Stomach (tissue), 9 donors: ENCODE measurements around the gene ASTN2. TPM values are rescaled to one million over a fixed set of nuclear protein-coding genes. Genes with fewer than 3 reads are reported as not detected.

Experiments
- DNase-seq, 2 donors: peaks; one replicate each; pipeline versions ENCODE4 v3.0.0 to v3.0.0-alpha.2; 2013 to 2019
- H3K27ac ChIP-seq, 5 donors: fragments of 200-600 bp in 4 of 5; sonication (generic) in 4 of 5; one replicate each; pipeline ENCODE4 v1.5.1; 2013 to 2019; ENCODE audit warnings: mild to moderate bottlenecking in 1 of 5, moderate library complexity in 1 of 5
- H3K27me3 ChIP-seq, 3 donors: fragments of 200-600 bp; sonication (generic); one replicate each; pipeline ENCODE4 v1.5.1; 2017 to 2019; ENCODE audit warnings: mixed run types in 1 of 3
- H3K36me3 ChIP-seq, 4 donors: fragments of 200-600 bp; sonication (generic); 1 replicate in 3 of 4; 2 replicates in 1 of 4; pipeline ENCODE4 v1.5.1; 2016 to 2019
- H3K4me1 ChIP-seq, 4 donors: fragments of 200-600 bp; sonication (generic); one replicate each; pipeline ENCODE4 v1.5.1; 2016 to 2019
- H3K4me3 ChIP-seq, 4 donors: fragments of 200-600 bp; sonication (generic) in 3 of 4; one replicate each; pipeline ENCODE4 v1.5.1; 2016 to 2019; ENCODE audit warnings: mild to moderate bottlenecking in 1 of 4
- H3K9me3 ChIP-seq, 4 donors: fragments of 200-600 bp; sonication (generic); one replicate each; pipeline ENCODE4 v1.5.1; 2016 to 2019
- CTCF ChIP-seq, 7 experiments: fragments of 450-650 bp in 4 of 7; fragments of 200-600 bp in 3 of 7; sonication (generic) in 3 of 7; IDR thresholded peaks; one replicate each; pipeline ENCODE4 v1.5.1; 2016 to 2019; ENCODE audit warnings: antibody characterized with exemption in 7 of 7, control low read depth in 2 of 7, mild to moderate bottlenecking in 1 of 7
- EP300 ChIP-seq: sonication (generic); formaldehyde crosslinking; IDR thresholded peaks from one replicate; pipeline ENCODE4 v1.6.1; 2017; ENCODE audit warnings: antibody characterized with exemption
- POLR2A ChIP-seq, 4 donors: fragments of 450-650 bp; IDR thresholded peaks; one replicate each; pipeline ENCODE4 v1.6.1; 2016; ENCODE audit warnings: antibody characterized with exemption in 4 of 4, control low read depth in 2 of 4, mild to moderate bottlenecking in 1 of 4, moderate library complexity in 1 of 4
- POLR2AphosphoS5 ChIP-seq, 3 donors: sonication (generic); formaldehyde crosslinking; IDR thresholded peaks; one replicate each; pipeline ENCODE4 v1.6.1; 2016; ENCODE audit warnings: antibody characterized with exemption in 3 of 3
- WGBS, 5 donors: extraction: QIAGEN DNeasy Blood & Tissue Kit in 3 of 5; methylation state at CpG; one replicate each; pipeline versions ENCODE4 v1.1.5 to v1.1.7; 2013 to 2018; 5-methylcytosine and 5-hydroxymethylcytosine counted together
- intact Hi-C: fragments of 100-400 bp; cut with DNase I; formaldehyde crosslinking; loops from one replicate; pipeline ENCODE4 v1.15.1; 2023; ENCODE audit warnings: low total_unique reads
- polyA plus RNA-seq, 3 donors: library from polyadenylated mRNA; stranded (reverse); fragments of 200-250 nt; gene quantifications; one replicate each; pipeline ENCODE4 v1.2.3, GENCODE V29; 2013
- total RNA-seq, 5 donors: library from RNA; depleted of rRNA; stranded (reverse); fragments of >200 nt; gene quantifications; one replicate each; pipeline versions ENCODE4 v1.1.0 to v1.2.3, GENCODE V29; 2014 to 2016
- donor health status: healthy with polysubstance abuse.
- donor health status: Bipolar disorder and iron deficiency.
- donor health status: healthy.

The ASTN2 gene
- total and polyA plus RNA-seq, 8 donors, result 2.1 to 22.3 (median 4.2) TPM; not detected in 1

GRCh38 chr9:116524778-116525470, 889.9 kb downstream of the ASTN2 start:
- intact Hi-C loops, result no loop called here
- no peak for TF ChIP-seq EP300
- TF ChIP-seq POLR2AphosphoS5 (IDR thresholded peaks at IDR 0.05), result no peak
- TF ChIP-seq POLR2A (IDR thresholded peaks at IDR 0.05), result no peak
- TF ChIP-seq CTCF (IDR thresholded peaks at IDR 0.05), result no peak
- WGBS, 5 donors, result 71 to 84% (median 81%) methylated on average over 3 of the region's 3 CpGs
- Histone ChIP-seq H3K4me3 (no peak overlapping the region), H3K36me3 (no peaks in the 10 kb centered on the region), H3K4me1 (no peaks in the 10 kb centered on the region), H3K27ac (no peak overlapping the region), H3K27me3 (no peaks in the 10 kb centered on the region), H3K9me3 (peaks cover 0 to 11% (median 4%) of the 10 kb centered on the region in 4 donors)
- DNase-seq, result no peak

GRCh38 chr9:116520218-116520617, 894.6 kb downstream of the ASTN2 start:
- Histone ChIP-seq H3K9me3 (peaks cover 2 to 15% (median 11%) of the 10 kb centered on the region in 4 donors), H3K4me3 (no peak overlapping the region), H3K4me1 (no peaks in the 10 kb centered on the region), H3K27ac (no peak overlapping the region), H3K36me3 (no peaks in the 10 kb centered on the region), H3K27me3 (no peaks in the 10 kb centered on the region)
- intact Hi-C loops, result no loop called here
- TF ChIP-seq POLR2A (IDR thresholded peaks at IDR 0.05) (no peak), EP300 (no peak), POLR2AphosphoS5 (IDR thresholded peaks at IDR 0.05) (no peak), CTCF (IDR thresholded peaks at IDR 0.05) (no peak)
- WGBS, 5 donors, result 76 to 82% (median 81%) methylated on average over 2 of the region's 2 CpGs
- DNase-seq, result no peak

- WGBS, 5 donors, result 53 to 81% (median 73%) methylated on average over 1 of the region's 1 CpG
- Histone ChIP-seq H3K27ac (no peak overlapping the region), H3K4me3 (no peak overlapping the region), H3K27me3 (no peaks in the 10 kb centered on the region), H3K36me3 (no peaks in the 10 kb centered on the region), H3K9me3 (peaks cover 2 to 17% (median 15%) of the 10 kb centered on the region in 4 donors), H3K4me1 (no peaks in the 10 kb centered on the region)
- intact Hi-C loops, result no loop called here
- DNase-seq, result no peak
- TF ChIP-seq POLR2A (IDR thresholded peaks at IDR 0.05) (no peak), POLR2AphosphoS5 (IDR thresholded peaks at IDR 0.05) (no peak)
Measured at GRCh38 chr9:116516456-116516855, 898.4 kb downstream of the ASTN2 start.

GRCh38 chr9:116515541-116515940, 899.3 kb downstream of the ASTN2 start:
- TF ChIP-seq POLR2A (IDR thresholded peaks at IDR 0.05) (no peak), CTCF (IDR thresholded peaks at IDR 0.05) (no peak), POLR2AphosphoS5 (IDR thresholded peaks at IDR 0.05) (no peak), EP300 (no peak)
- H3K4me1 ChIP-seq, result no peaks in the 10 kb centered on the region
- no peaks in the 10 kb centered on the region for H3K36me3 ChIP-seq
- H3K9me3 ChIP-seq, result peaks cover 2 to 17% (median 12%) of the 10 kb centered on the region in 4 donors
- H3K4me3 ChIP-seq, result no peak overlapping the region
- DNase-seq, result no peak
- no peaks in the 10 kb centered on the region for H3K27me3 ChIP-seq
- intact Hi-C loops, result no loop called here
- no peak overlapping the region for H3K27ac ChIP-seq

- Histone ChIP-seq H3K4me1 (no peaks in the 10 kb centered on the region), H3K27me3 (no peaks in the 10 kb centered on the region), H3K36me3 (no peaks in the 10 kb centered on the region), H3K9me3 (no peaks in the 10 kb centered on the region), H3K4me3 (no peak overlapping the region), H3K27ac (no peak overlapping the region)
- 84 to 95% (median 90%) methylated on average over 4 of the region's 4 CpGs for WGBS, 5 donors
- TF ChIP-seq CTCF (IDR thresholded peaks at IDR 0.05) (no peak), POLR2A (IDR thresholded peaks at IDR 0.05) (no peak), POLR2AphosphoS5 (IDR thresholded peaks at IDR 0.05) (no peak), EP300 (no peak)
- intact Hi-C loops, result no loop called here
- DNase-seq, result no peak
Measured at GRCh38 chr9:116506685-116507084, 908.2 kb downstream of the ASTN2 start.
